ENCODE data around the gene TMEM217.
"Not testable (repeated sequence)": the region's sequence is repeated elsewhere in the genome, so short reads cannot be mapped to it uniquely, and the experiment has no call there.

The TMEM217 gene

GRCh38 chr6:37257634-37258404 lies at the start of gene TMEM217, which contains the start of gene TBC1D22B:
TSS of gene TMEM217 (minus strand) at chr6:37258144. CDS start at chr6:37219030, 39,114 bp downstream.
TSS of gene TBC1D22B (plus strand) at chr6:37257772. CDS start at chr6:37257918, 146 bp downstream.
- peak; percentile 93 for DNase-seq (ENCODE audit: low read depth)

GRCh38 chr6:37307484-37307883 lies 49.5 kb upstream of the TMEM217 start:
- not testable (repeated sequence) for DNase-seq (ENCODE audit: low read depth)

- DNase-seq (ENCODE audit: low read depth), result no peak
These were observed 48.8 kb upstream of the TMEM217 start for GRCh38 chr6:37306624-37307222.

GRCh38 chr6:37305841-37306425 lies 48.0 kb upstream of the TMEM217 start:
- DNase-seq (ENCODE audit: low read depth), result no peak

GRCh38 chr6:37304766-37305165 lies 46.8 kb upstream of the TMEM217 start:
- DNase-seq (ENCODE audit: low read depth), result no peak

GRCh38 chr6:37303891-37304503 lies 46.1 kb upstream of the TMEM217 start:
- no peak for DNase-seq (ENCODE audit: low read depth)

- no peak for DNase-seq (ENCODE audit: low read depth)
These were observed 45.2 kb upstream of the TMEM217 start for GRCh38 chr6:37303091-37303660.

GRCh38 chr6:37302086-37302686 lies 44.2 kb upstream of the TMEM217 start:
- no peak for DNase-seq (ENCODE audit: low read depth)

- no peak for DNase-seq (ENCODE audit: low read depth)
These were observed 42.0 kb upstream of the TMEM217 start for GRCh38 chr6:37299990-37300389.

GRCh38 chr6:37298958-37299357 lies 41.0 kb upstream of the TMEM217 start:
- DNase-seq (ENCODE audit: low read depth), result no peak

GRCh38 chr6:37297637-37298036 lies 39.7 kb upstream of the TMEM217 start:
- not testable (repeated sequence) for DNase-seq (ENCODE audit: low read depth)

- DNase-seq (ENCODE audit: low read depth), result no peak
These were observed 35.5 kb upstream of the TMEM217 start for GRCh38 chr6:37293426-37293825.

- DNase-seq (ENCODE audit: low read depth), result no peak
These were observed 32.0 kb upstream of the TMEM217 start for GRCh38 chr6:37289931-37290330.

- no peak for DNase-seq (ENCODE audit: low read depth)
These were observed 30.3 kb upstream of the TMEM217 start for GRCh38 chr6:37288247-37288646.

- no peak for DNase-seq (ENCODE audit: low read depth)
These were observed 29.7 kb upstream of the TMEM217 start for GRCh38 chr6:37287519-37288157.

- no peak for DNase-seq (ENCODE audit: low read depth)
These were observed 27.9 kb upstream of the TMEM217 start for GRCh38 chr6:37285861-37286311.

GRCh38 chr6:37284781-37285180 lies 26.8 kb upstream of the TMEM217 start:
- no peak for DNase-seq (ENCODE audit: low read depth)

GRCh38 chr6:37283671-37284151 lies 25.8 kb upstream of the TMEM217 start:
- no peak for DNase-seq (ENCODE audit: low read depth)

GRCh38 chr6:37283268-37283667 lies 25.3 kb upstream of the TMEM217 start:
- no peak for DNase-seq (ENCODE audit: low read depth)

- DNase-seq (ENCODE audit: low read depth), result no peak
These were observed 24.4 kb upstream of the TMEM217 start for GRCh38 chr6:37282371-37282770.
